BE2C (cell line): ENCODE data around the gene SMOC1.

ENCODE experiments used
- DNase-seq: peaks from one replicate; pipeline ENCODE4 v3.0.0-alpha.2; 2020
- H3K27me3 ChIP-seq: fragments of 250-450 bp; sonication (Bioruptor Pico); 2 replicates; pipeline ENCODE4 v1.5.1; 2020; ENCODE audit warnings: mild to moderate bottlenecking
- H3K36me3 ChIP-seq: fragments of 250-450 bp; sonication (Bioruptor Pico); 2 replicates; pipeline ENCODE4 v1.5.1; 2020; ENCODE audit warnings: mild to moderate bottlenecking
- H3K4me1 ChIP-seq: fragments of 250-450 bp; sonication (Bioruptor Pico); 2 replicates; pipeline ENCODE4 v1.5.1; 2020
- H3K4me3 ChIP-seq: 2 replicates; pipeline ENCODE4 v1.5.1; 2011; ENCODE audit warnings: low read depth, low read length
- H3K9me3 ChIP-seq: fragments of 250-450 bp; sonication (Bioruptor Pico); 2 replicates; pipeline ENCODE4 v1.5.1; 2020
- TF ChIP-seq, protein P1 (sequence below): IDR thresholded peaks from 2 replicates; pipeline ENCODE4 v1.5.1; 2012; ENCODE audit warnings: mild to moderate bottlenecking, low read depth, low read length

The SMOC1 gene

DNA sequence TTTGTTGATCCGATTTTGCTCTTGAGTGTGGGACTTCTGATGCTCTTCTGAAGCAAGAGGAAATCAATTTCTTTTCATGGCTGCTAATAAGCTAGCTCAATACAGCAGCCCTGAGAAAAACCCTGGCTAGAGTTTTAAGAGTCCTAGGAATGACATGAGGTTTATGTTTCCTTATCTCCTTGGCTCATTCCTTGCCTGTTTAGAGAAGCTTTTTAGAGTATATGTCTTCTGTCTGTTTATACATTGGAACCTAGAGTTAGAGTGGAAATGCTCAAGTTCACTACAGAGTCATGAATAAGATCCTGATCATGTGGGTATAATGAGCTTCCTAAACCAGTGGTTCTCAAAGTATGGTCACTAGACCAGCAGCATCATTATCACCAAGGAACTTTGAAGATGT, 34.5 kb downstream of the SMOC1 start:
- TF ChIP-seq, protein P1, sequence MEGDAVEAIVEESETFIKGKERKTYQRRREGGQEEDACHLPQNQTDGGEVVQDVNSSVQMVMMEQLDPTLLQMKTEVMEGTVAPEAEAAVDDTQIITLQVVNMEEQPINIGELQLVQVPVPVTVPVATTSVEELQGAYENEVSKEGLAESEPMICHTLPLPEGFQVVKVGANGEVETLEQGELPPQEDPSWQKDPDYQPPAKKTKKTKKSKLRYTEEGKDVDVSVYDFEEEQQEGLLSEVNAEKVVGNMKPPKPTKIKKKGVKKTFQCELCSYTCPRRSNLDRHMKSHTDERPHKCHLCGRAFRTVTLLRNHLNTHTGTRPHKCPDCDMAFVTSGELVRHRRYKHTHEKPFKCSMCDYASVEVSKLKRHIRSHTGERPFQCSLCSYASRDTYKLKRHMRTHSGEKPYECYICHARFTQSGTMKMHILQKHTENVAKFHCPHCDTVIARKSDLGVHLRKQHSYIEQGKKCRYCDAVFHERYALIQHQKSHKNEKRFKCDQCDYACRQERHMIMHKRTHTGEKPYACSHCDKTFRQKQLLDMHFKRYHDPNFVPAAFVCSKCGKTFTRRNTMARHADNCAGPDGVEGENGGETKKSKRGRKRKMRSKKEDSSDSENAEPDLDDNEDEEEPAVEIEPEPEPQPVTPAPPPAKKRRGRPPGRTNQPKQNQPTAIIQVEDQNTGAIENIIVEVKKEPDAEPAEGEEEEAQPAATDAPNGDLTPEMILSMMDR, result no peak
- no peaks in the 10 kb centered on the region for H3K4me1 ChIP-seq
- no peaks in the 10 kb centered on the region for H3K9me3 ChIP-seq
- H3K36me3 ChIP-seq, result no peaks in the 10 kb centered on the region
- DNase-seq, result no peak
- no peaks in the 10 kb centered on the region for H3K27me3 ChIP-seq
- no peak overlapping the region for H3K4me3 ChIP-seq

- no peaks in the 10 kb centered on the region for H3K9me3 ChIP-seq
- TF ChIP-seq, protein P1, result no peak
- H3K36me3 ChIP-seq, result no peaks in the 10 kb centered on the region
- H3K27me3 ChIP-seq, result no peaks in the 10 kb centered on the region
- H3K4me1 ChIP-seq, result no peaks in the 10 kb centered on the region
- DNase-seq, result no peak
- no peak overlapping the region for H3K4me3 ChIP-seq
These were observed 37.2 kb downstream of the SMOC1 start for GRCh38 chr14:69916396-69916795.

DNA sequence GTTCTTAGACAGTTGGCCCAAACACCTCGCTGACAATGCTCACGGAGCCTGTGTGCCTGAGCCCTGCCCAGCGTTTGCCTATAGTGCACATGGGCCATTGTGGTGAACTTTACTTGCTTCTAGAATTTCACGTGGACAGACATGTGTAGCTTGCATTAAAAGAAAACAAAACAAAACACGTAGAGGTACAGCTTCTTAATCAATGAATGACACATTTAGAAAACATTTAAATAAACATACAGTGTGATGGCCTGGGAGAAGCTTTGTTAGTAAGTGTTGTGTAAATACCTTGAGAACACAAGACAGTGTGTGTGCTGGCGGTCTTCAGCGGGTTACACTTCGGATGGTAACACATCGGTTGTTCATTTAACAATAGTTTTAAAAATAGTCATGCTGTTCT, 38.1 kb downstream of the SMOC1 start:
- Histone ChIP-seq H3K4me3 (no peak overlapping the region), H3K9me3 (no peaks in the 10 kb centered on the region; the same call in 1 of the 2 replicates), H3K27me3 (no peaks in the 10 kb centered on the region), H3K36me3 (no peaks in the 10 kb centered on the region), H3K4me1 (no peaks in the 10 kb centered on the region)
- no peak for DNase-seq
- TF ChIP-seq, protein P1, result no peak

DNA sequence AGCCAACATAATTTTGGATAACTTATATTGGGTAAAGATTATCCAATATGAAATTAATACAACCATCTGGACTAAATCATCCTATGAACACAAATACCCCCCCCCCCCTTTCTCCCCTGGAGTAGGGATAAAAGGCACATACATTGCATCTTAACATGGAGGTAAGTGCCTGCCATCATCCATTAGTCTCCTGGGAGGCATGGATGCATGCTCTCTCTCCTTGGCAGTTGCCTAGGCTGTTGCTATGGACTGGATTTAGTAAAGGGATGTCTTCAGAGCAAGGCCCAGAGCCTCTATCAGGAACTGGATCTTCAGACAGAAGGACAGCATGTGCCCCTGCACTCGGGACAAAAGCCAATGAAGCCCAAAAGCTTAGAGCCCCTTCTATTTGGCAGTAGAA, 40.6 kb downstream of the SMOC1 start:
- TF ChIP-seq, protein P1, result no peak
- DNase-seq, result no peak
- H3K36me3 ChIP-seq, result no peaks in the 10 kb centered on the region
- no peaks in the 10 kb centered on the region; the same call in 1 of the 2 replicates for H3K9me3 ChIP-seq
- no peaks in the 10 kb centered on the region for H3K4me1 ChIP-seq
- no peaks in the 10 kb centered on the region for H3K27me3 ChIP-seq
- H3K4me3 ChIP-seq, result no peak overlapping the region

DNA sequence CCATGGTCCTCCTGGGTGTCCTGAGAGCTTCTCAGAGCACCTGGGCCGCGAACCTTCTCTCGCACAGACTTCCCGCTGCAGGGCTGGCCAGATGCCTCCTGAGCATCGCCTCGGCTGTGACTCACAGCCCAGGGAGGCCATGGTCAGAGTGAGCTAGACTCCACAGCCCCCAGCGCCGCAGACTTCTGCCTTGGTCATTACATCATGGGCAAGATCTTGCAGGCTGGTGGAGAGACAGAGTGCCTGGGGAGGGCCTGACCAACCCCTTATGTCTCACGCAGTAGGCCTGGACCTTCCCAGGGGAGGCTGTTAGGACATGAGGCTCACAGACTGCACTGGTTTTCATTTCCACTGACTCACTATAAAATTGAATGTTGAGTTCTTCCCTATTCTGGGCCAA, 41.8 kb downstream of the SMOC1 start:
- Histone ChIP-seq H3K4me3 (no peak overlapping the region), H3K4me1 (no peaks in the 10 kb centered on the region), H3K27me3 (peaks cover 7% of the 10 kb centered on the region), H3K36me3 (no peaks in the 10 kb centered on the region), H3K9me3 (no peaks in the 10 kb centered on the region; the same call in 1 of the 2 replicates)
- TF ChIP-seq, protein P1, result no peak
- no peak for DNase-seq

DNA sequence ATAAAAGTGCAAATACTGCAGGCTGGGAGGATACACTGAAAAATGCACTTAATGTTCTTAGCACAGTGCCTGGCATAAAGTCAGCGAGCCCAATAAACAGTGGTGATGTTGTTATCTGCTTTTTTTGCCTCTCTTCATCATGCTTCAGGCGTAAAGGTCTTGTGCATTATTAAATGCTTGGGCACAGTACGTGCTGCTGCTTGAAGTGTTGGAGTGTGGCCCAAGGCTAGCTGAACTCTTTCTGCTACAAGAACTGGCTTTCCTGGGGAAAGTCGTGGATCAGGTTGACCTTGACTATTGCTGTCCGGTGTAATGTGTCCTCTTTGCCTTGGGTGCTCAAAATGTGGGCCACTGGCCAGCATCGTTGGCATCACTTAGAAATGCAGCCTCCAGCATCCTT, 43.0 kb downstream of the SMOC1 start:
- no peak overlapping the region for H3K4me3 ChIP-seq
- peaks cover 13% of the 10 kb centered on the region for H3K27me3 ChIP-seq
- no peak for DNase-seq
- H3K4me1 ChIP-seq, result no peaks in the 10 kb centered on the region
- TF ChIP-seq, protein P1, result no peak
- no peaks in the 10 kb centered on the region; the same call in 1 of the 2 replicates for H3K9me3 ChIP-seq
- H3K36me3 ChIP-seq, result no peaks in the 10 kb centered on the region
